ENCODE measurements around the gene EVL.

Gene EVL

GRCh38 chr14:100086361-100086760, 21.1 kb downstream of the EVL start:
- no peak for DNase-seq

- no peak for DNase-seq
Observed at GRCh38 chr14:100088226-100088625, 23.0 kb downstream of the EVL start.

GRCh38 chr14:100091386-100091785, 26.2 kb downstream of the EVL start:
- no peak for DNase-seq

GRCh38 chr14:100092832-100093231, 27.6 kb downstream of the EVL start:
- no peak for DNase-seq

- no peak for DNase-seq
Observed at GRCh38 chr14:100093319-100093718, 28.1 kb downstream of the EVL start.

GRCh38 chr14:100096656-100097055, 31.4 kb downstream of the EVL start:
- DNase-seq: no peak

- no peak for DNase-seq
Observed at GRCh38 chr14:100098171-100098570, 32.9 kb downstream of the EVL start.

GRCh38 chr14:100100032-100100703, 34.9 kb downstream of the EVL start:
- DNase-seq: no peak

- no peak for DNase-seq
Observed at GRCh38 chr14:100102156-100102785, 37.0 kb downstream of the EVL start.

GRCh38 chr14:100103250-100104005, 38.2 kb downstream of the EVL start:
- DNase-seq: no peak

GRCh38 chr14:100104006-100104352, 38.8 kb downstream of the EVL start:
- DNase-seq: no peak

- no peak for DNase-seq
Observed at GRCh38 chr14:100104523-100105300, 39.5 kb downstream of the EVL start.

GRCh38 chr14:100105357-100106169, 40.3 kb downstream of the EVL start:
- DNase-seq: no peak

GRCh38 chr14:100106250-100107112, 41.3 kb downstream of the EVL start:
- DNase-seq: no peak

- DNase-seq: no peak
Observed at GRCh38 chr14:100107236-100107635, 42.0 kb downstream of the EVL start.

GRCh38 chr14:100108042-100108825, 43.0 kb downstream of the EVL start:
- peak; percentile 48 for DNase-seq

- DNase-seq: no peak
Observed at GRCh38 chr14:100108840-100109593, 43.8 kb downstream of the EVL start.

- DNase-seq: no peak
Observed at GRCh38 chr14:100109594-100109955, 44.4 kb downstream of the EVL start.

- DNase-seq: no peak
Observed at GRCh38 chr14:100110816-100111215, 45.6 kb downstream of the EVL start.
